IMR-90 (cell line): ENCODE results near the gene H2AZ1.

Experiments used
- BHLHE40 ChIP-seq: fragments of 150-350 bp; IDR thresholded peaks from 2 replicates; pipeline ENCODE4 v1.6.1; 2016; ENCODE audit warnings: mild to moderate bottlenecking, low read depth, low read length
- CTCF ChIP-seq: conservative IDR thresholded peaks from 2 replicates; pipeline ENCODE4 v1.5.1; 2012; ENCODE audit warnings: mild to moderate bottlenecking, low read depth, low read length, improper control_type of control experiment
- ELK1 ChIP-seq: fragments of 150-350 bp; IDR thresholded peaks from 2 replicates; pipeline ENCODE4 v1.6.1; 2016; ENCODE audit warnings: low read depth, mild to moderate bottlenecking, low read length, moderate library complexity, borderline replicate concordance
- MAFK ChIP-seq: IDR thresholded peaks from 2 replicates; pipeline ENCODE4 v1.6.1; 2012; ENCODE audit warnings: low read depth, low read length, improper control_type of control experiment
- MAZ ChIP-seq: IDR thresholded peaks from 2 replicates; pipeline ENCODE4 v1.6.1; 2012; ENCODE audit warnings: low read depth, mild to moderate bottlenecking, low read length, improper control_type of control experiment, moderate library complexity, borderline replicate concordance
- MXI1 ChIP-seq: IDR thresholded peaks from 2 replicates; pipeline ENCODE4 v1.6.1; 2012; ENCODE audit warnings: low read depth, mild to moderate bottlenecking, low read length, moderate library complexity, borderline replicate concordance
- NFE2L2 ChIP-seq: fragments of 150-350 bp; IDR thresholded peaks from 2 replicates; pipeline ENCODE4 v1.6.1; 2016; ENCODE audit warnings: low read depth, mild to moderate bottlenecking, low read length
- POLR2A ChIP-seq: IDR thresholded peaks from 2 replicates; pipeline ENCODE4 v1.6.1; 2012; ENCODE audit warnings: mild to moderate bottlenecking, low read depth, low read length
- RCOR1 ChIP-seq: IDR thresholded peaks from 2 replicates; pipeline ENCODE4 v1.6.1; 2012; ENCODE audit warnings: mild to moderate bottlenecking, low read length, improper control_type of control experiment; ENCODE audit not compliant: insufficient replicate concordance
- USF2 ChIP-seq: fragments of 150-350 bp; IDR thresholded peaks from 2 replicates; pipeline ENCODE4 v1.6.1; 2017; ENCODE audit warnings: mild to moderate bottlenecking, antibody characterized with exemption, low read length, low read depth

GRCh38 chr4:99934891-99935290 lies 15.2 kb downstream of the H2AZ1 start:
- no peak for TF ChIP-seq CTCF
- no peak for TF ChIP-seq ELK1
- TF ChIP-seq USF2: no peak
- no peak for TF ChIP-seq RCOR1
- no peak for TF ChIP-seq NFE2L2
- no peak for TF ChIP-seq MXI1
- TF ChIP-seq POLR2A: no peak
- no peak for TF ChIP-seq MAZ
- TF ChIP-seq MAFK: no peak
- TF ChIP-seq BHLHE40: no peak
